RWPE1 (cell line): ENCODE data around the gene SIK3.

Experiments used
- CTCF ChIA-PET: fragments of 350-600 bp; sonication (Branson Sonifier 250); formaldehyde crosslinking; extraction: SDS; loops from one replicate; lab custom pipeline; 2021; lab: Yijun Ruan, JAX
- POLR2A ChIA-PET: fragments of 400-600 bp; formaldehyde crosslinking; extraction: SDS; loops from one replicate; lab custom pipeline; 2020; ENCODE audit warnings: antibody characterized with exemption; ENCODE audit not compliant: low non-redundant PET; lab: Yijun Ruan, JAX
- DNase-seq: peaks from one replicate; pipeline ENCODE4 v3.0.0; 2012; ENCODE audit warnings: low spot score
- H3K27ac ChIP-seq: fragments of 450-650 bp; 2 replicates; pipeline ENCODE4 v1.5.1; 2017
- CTCF ChIP-seq: fragments of 450-650 bp; conservative IDR thresholded peaks from 2 replicates; pipeline ENCODE4 v1.5.1; 2017; ENCODE audit warnings: low read depth, mild to moderate bottlenecking

Gene SIK3

GRCh38 chr11:116993599-116993998 lies 104.6 kb downstream of the SIK3 start:
- no peak overlapping the region for H3K27ac ChIP-seq
- TF ChIP-seq CTCF, result no peak
- CTCF ChIA-PET, result interaction anchor here (0.7 kb wide), 1 partner anchor 15 kb away, joined by 3 read pairs; no protein-coding TSS in a partner anchor
- POLR2A ChIA-PET, result no interaction called here
- no peak for DNase-seq

GRCh38 chr11:116991491-116991890 lies 106.7 kb downstream of the SIK3 start:
- CTCF ChIA-PET, result no interaction called here

GRCh38 chr11:116990811-116991210 lies 107.4 kb downstream of the SIK3 start:
- no peak for DNase-seq
- ChIA-PET CTCF (no interaction called here), POLR2A (no interaction called here)
- H3K27ac ChIP-seq, result no peak overlapping the region
- no peak for TF ChIP-seq CTCF

More at GRCh38 chr11:116991491-116991890, 106.7 kb downstream of the SIK3 start:
- no peak overlapping the region for H3K27ac ChIP-seq
- TF ChIP-seq CTCF, result no peak
- no peak for DNase-seq
- POLR2A ChIA-PET, result no interaction called here

- ChIA-PET CTCF (no interaction called here), POLR2A (no interaction called here)
- peak; percentile 59 for DNase-seq
- TF ChIP-seq CTCF, result no peak
- no peak overlapping the region for H3K27ac ChIP-seq
Observed at GRCh38 chr11:116990061-116990473, 108.2 kb downstream of the SIK3 start.

- CTCF ChIA-PET, result no interaction called here
- POLR2A ChIA-PET, result no interaction called here
- DNase-seq, result no peak
- no peak overlapping the region for H3K27ac ChIP-seq
- TF ChIP-seq CTCF, result no peak
Observed at GRCh38 chr11:116989184-116989583, 109.0 kb downstream of the SIK3 start.

GRCh38 chr11:116986521-116987105 lies 111.6 kb downstream of the SIK3 start:
- DNase-seq, result peak; percentile 64

More at GRCh38 chr11:116986521-116987105, 111.6 kb downstream of the SIK3 start:
- POLR2A ChIA-PET, result no interaction called here
- no peak overlapping the region for H3K27ac ChIP-seq
- CTCF ChIA-PET, result interaction anchor here (0.6 to 0.7 kb wide), 2 partner anchors 239 to 312 kb away, joined by 4 read pairs; no protein-coding TSS in a partner anchor
- no peak for TF ChIP-seq CTCF
